SK-N-SH treated with all-trans-retinoic acid at 6 μM for 48 hours (cell line): ENCODE data around the gene SLC18A3.

Experiments used
- ATAC-seq: fragments of 200-7000 bp; cut with Tn5 transposase; 3 replicates; pipeline ENCODE4 v1.9.1; 2020; ENCODE audit warnings: mild to moderate bottlenecking, moderate library complexity
- ARNTL ChIP-seq: fragments of 450-650 bp; formaldehyde crosslinking; IDR thresholded peaks from 2 replicates; pipeline ENCODE4 v1.5.0; 2020; ENCODE audit warnings: low read depth, mild to moderate bottlenecking, moderate library complexity, borderline replicate concordance
- BACH2 ChIP-seq: fragments of 250-450 bp; sonication (Bioruptor Pico); IDR thresholded peaks from 2 replicates; pipeline ENCODE4 v1.9.0; 2021; ENCODE audit warnings: mild to moderate bottlenecking, borderline replicate concordance
- CSDC2 ChIP-seq: fragments of 250-450 bp; sonication (Bioruptor Pico); IDR thresholded peaks from 2 replicates; pipeline ENCODE4 v1.5.0; 2020; ENCODE audit warnings: mild to moderate bottlenecking, moderate library complexity
- ESRRG ChIP-seq: fragments of 250-450 bp; sonication (Bioruptor Pico); IDR thresholded peaks from 2 replicates; pipeline ENCODE4 v1.6.1; 2021; ENCODE audit warnings: mild to moderate bottlenecking
- GLIS3 ChIP-seq: fragments of 250-450 bp; sonication (Bioruptor Pico); IDR thresholded peaks from 2 replicates; pipeline ENCODE4 v1.5.0; 2020; ENCODE audit warnings: mild to moderate bottlenecking, moderate library complexity
- ISL1 ChIP-seq: fragments of 250-450 bp; sonication (Bioruptor Pico); IDR thresholded peaks from 2 replicates; pipeline ENCODE4 v2.1.2; 2022; ENCODE audit warnings: mild to moderate bottlenecking, moderate library complexity
- OSR1 ChIP-seq: fragments of 250-450 bp; sonication (Bioruptor Pico); IDR thresholded peaks from 2 replicates; pipeline ENCODE4 v1.8.0; 2022; ENCODE audit warnings: moderate library complexity, mild to moderate bottlenecking, inconsistent platforms
- PPARA ChIP-seq: fragments of 250-450 bp; sonication (Bioruptor Pico); IDR thresholded peaks from 2 replicates; pipeline ENCODE4 v1.5.0; 2020; ENCODE audit warnings: mild to moderate bottlenecking, borderline replicate concordance
- RARB ChIP-seq: fragments of 250-450 bp; sonication (Bioruptor Pico); IDR thresholded peaks from 2 replicates; pipeline ENCODE4 v1.8.0; 2021; ENCODE audit warnings: mild to moderate bottlenecking, moderate library complexity
- SNAI2 ChIP-seq: fragments of 250-450 bp; sonication (Bioruptor Pico); IDR thresholded peaks from 2 replicates; pipeline ENCODE4 v1.5.0; 2020; ENCODE audit warnings: mild to moderate bottlenecking, moderate library complexity
- TCF4 ChIP-seq: fragments of 250-450 bp; sonication (Bioruptor Pico); IDR thresholded peaks from 2 replicates; pipeline ENCODE4 v1.8.0; 2021; ENCODE audit warnings: mild to moderate bottlenecking, moderate library complexity, borderline replicate concordance
- TOX ChIP-seq: fragments of 250-450 bp; sonication (Bioruptor Pico); IDR thresholded peaks from 2 replicates; pipeline ENCODE4 v1.8.0; 2021; ENCODE audit warnings: mild to moderate bottlenecking, moderate library complexity, borderline replicate concordance
- ZC3H10 ChIP-seq: fragments of 250-450 bp; sonication (Bioruptor Pico); IDR thresholded peaks from 2 replicates; pipeline ENCODE4 v1.5.1; 2021; ENCODE audit warnings: mild to moderate bottlenecking, moderate library complexity
- ZFP30 ChIP-seq: fragments of 450-650 bp; formaldehyde crosslinking; IDR thresholded peaks from 2 replicates; pipeline ENCODE4 v1.5.0; 2022; ENCODE audit warnings: mild to moderate bottlenecking, moderate library complexity
- ZNF565 ChIP-seq: fragments of 450-650 bp; formaldehyde crosslinking; conservative IDR thresholded peaks from 2 replicates; pipeline ENCODE4 v1.5.0; 2020; ENCODE audit warnings: low read depth, mild to moderate bottlenecking, moderate library complexity
- ZNF70 ChIP-seq: fragments of 450-650 bp; formaldehyde crosslinking; IDR thresholded peaks from 2 replicates; pipeline ENCODE4 v1.5.0; 2020; ENCODE audit warnings: mild to moderate bottlenecking, moderate library complexity
- ZNF8 ChIP-seq: fragments of 450-650 bp; formaldehyde crosslinking; IDR thresholded peaks from 2 replicates; pipeline ENCODE4 v1.5.0; 2020; ENCODE audit warnings: mild to moderate bottlenecking, moderate library complexity
- TF ChIP-seq, protein P1 (sequence below): fragments of 250-450 bp; sonication (Bioruptor Pico); IDR thresholded peaks from 2 replicates; pipeline ENCODE4 v1.5.0; 2020; ENCODE audit warnings: mild to moderate bottlenecking, moderate library complexity
- TF ChIP-seq, protein P2 (sequence below): fragments of 250-450 bp; sonication (Bioruptor Pico); IDR thresholded peaks from 2 replicates; pipeline ENCODE4 v1.5.1; 2021; ENCODE audit warnings: mild to moderate bottlenecking, moderate library complexity
- TF ChIP-seq, protein P3 (sequence below): fragments of 250-450 bp; sonication (Bioruptor Pico); IDR thresholded peaks from 2 replicates; pipeline ENCODE4 v1.5.1; 2020; ENCODE audit warnings: low read depth, mild to moderate bottlenecking, moderate library complexity
- TF ChIP-seq, protein P4 (sequence below): fragments of 250-450 bp; sonication (Bioruptor Pico); IDR thresholded peaks from 2 replicates; pipeline ENCODE4 v1.8.0; 2020; ENCODE audit warnings: mild to moderate bottlenecking, moderate library complexity, borderline replicate concordance
- TF ChIP-seq, protein P5 (sequence below): fragments of 250-450 bp; sonication (Bioruptor Pico); IDR thresholded peaks from 2 replicates; pipeline ENCODE4 v1.8.0; 2021; ENCODE audit warnings: low read depth, mild to moderate bottlenecking, moderate library complexity, borderline replicate concordance

Gene SLC18A3

DNA sequence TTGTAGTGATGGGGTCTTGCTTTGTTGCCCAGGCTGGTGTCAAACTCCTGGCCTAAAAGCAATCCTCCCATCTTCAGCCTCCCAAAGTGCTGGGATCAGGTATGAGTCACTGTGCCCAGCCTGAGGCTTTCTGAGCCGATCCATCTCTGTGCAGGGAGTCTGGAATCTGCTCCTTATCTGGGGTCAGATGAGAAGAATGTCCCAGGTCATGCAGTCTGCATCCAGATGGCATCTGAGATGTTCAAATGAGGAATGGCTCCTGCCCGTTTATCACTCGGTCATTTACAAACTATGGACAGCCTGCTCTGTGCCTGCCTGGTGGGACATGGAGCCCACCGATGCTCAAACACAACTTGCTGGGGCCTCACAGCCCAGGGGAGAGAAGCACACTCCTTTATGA is 11.1 kb upstream of the SLC18A3 start:
- peak; percentile 13; the same call in 1 of the 3 replicates for ATAC-seq
- no peak for TF ChIP-seq SNAI2 (CRISPR knock-in tag)
- no peak for TF ChIP-seq CSDC2 (CRISPR knock-in tag)
- no peak for TF ChIP-seq ZC3H10 (CRISPR knock-in tag)
- TF ChIP-seq GLIS3, result no peak
- TF ChIP-seq ZFP30 (CRISPR knock-in tag), result no peak
- TF ChIP-seq OSR1 (CRISPR knock-in tag), result no peak
- TF ChIP-seq, protein P1, sequence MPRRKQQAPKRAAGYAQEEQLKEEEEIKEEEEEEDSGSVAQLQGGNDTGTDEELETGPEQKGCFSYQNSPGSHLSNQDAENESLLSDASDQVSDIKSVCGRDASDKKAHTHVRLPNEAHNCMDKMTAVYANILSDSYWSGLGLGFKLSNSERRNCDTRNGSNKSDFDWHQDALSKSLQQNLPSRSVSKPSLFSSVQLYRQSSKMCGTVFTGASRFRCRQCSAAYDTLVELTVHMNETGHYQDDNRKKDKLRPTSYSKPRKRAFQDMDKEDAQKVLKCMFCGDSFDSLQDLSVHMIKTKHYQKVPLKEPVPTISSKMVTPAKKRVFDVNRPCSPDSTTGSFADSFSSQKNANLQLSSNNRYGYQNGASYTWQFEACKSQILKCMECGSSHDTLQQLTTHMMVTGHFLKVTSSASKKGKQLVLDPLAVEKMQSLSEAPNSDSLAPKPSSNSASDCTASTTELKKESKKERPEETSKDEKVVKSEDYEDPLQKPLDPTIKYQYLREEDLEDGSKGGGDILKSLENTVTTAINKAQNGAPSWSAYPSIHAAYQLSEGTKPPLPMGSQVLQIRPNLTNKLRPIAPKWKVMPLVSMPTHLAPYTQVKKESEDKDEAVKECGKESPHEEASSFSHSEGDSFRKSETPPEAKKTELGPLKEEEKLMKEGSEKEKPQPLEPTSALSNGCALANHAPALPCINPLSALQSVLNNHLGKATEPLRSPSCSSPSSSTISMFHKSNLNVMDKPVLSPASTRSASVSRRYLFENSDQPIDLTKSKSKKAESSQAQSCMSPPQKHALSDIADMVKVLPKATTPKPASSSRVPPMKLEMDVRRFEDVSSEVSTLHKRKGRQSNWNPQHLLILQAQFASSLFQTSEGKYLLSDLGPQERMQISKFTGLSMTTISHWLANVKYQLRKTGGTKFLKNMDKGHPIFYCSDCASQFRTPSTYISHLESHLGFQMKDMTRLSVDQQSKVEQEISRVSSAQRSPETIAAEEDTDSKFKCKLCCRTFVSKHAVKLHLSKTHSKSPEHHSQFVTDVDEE, result no peak
- no peak for TF ChIP-seq BACH2 (CRISPR knock-in tag)
- TF ChIP-seq ZNF70, result no peak
- no peak for TF ChIP-seq ESRRG
- TF ChIP-seq TOX (CRISPR knock-in tag), result no peak
- no peak for TF ChIP-seq PPARA
- no peak for TF ChIP-seq ARNTL (CRISPR knock-in tag)
- TF ChIP-seq, protein P2, sequence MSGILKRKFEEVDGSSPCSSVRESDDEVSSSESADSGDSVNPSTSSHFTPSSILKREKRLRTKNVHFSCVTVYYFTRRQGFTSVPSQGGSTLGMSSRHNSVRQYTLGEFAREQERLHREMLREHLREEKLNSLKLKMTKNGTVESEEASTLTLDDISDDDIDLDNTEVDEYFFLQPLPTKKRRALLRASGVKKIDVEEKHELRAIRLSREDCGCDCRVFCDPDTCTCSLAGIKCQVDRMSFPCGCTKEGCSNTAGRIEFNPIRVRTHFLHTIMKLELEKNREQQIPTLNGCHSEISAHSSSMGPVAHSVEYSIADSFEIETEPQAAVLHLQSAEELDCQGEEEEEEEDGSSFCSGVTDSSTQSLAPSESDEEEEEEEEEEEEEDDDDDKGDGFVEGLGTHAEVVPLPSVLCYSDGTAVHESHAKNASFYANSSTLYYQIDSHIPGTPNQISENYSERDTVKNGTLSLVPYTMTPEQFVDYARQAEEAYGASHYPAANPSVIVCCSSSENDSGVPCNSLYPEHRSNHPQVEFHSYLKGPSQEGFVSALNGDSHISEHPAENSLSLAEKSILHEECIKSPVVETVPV (CRISPR knock-in tag), result no peak
- TF ChIP-seq, protein P3, sequence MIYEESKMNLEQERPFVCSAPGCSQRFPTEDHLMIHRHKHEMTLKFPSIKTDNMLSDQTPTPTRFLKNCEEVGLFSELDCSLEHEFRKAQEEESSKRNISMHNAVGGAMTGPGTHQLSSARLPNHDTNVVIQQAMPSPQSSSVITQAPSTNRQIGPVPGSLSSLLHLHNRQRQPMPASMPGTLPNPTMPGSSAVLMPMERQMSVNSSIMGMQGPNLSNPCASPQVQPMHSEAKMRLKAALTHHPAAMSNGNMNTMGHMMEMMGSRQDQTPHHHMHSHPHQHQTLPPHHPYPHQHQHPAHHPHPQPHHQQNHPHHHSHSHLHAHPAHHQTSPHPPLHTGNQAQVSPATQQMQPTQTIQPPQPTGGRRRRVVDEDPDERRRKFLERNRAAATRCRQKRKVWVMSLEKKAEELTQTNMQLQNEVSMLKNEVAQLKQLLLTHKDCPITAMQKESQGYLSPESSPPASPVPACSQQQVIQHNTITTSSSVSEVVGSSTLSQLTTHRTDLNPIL, result no peak
- TF ChIP-seq RARB, result no peak
- TF ChIP-seq ZNF8 (CRISPR knock-in tag), result no peak
- TF ChIP-seq ISL1 (CRISPR knock-in tag), result no peak
- TF ChIP-seq, protein P4, sequence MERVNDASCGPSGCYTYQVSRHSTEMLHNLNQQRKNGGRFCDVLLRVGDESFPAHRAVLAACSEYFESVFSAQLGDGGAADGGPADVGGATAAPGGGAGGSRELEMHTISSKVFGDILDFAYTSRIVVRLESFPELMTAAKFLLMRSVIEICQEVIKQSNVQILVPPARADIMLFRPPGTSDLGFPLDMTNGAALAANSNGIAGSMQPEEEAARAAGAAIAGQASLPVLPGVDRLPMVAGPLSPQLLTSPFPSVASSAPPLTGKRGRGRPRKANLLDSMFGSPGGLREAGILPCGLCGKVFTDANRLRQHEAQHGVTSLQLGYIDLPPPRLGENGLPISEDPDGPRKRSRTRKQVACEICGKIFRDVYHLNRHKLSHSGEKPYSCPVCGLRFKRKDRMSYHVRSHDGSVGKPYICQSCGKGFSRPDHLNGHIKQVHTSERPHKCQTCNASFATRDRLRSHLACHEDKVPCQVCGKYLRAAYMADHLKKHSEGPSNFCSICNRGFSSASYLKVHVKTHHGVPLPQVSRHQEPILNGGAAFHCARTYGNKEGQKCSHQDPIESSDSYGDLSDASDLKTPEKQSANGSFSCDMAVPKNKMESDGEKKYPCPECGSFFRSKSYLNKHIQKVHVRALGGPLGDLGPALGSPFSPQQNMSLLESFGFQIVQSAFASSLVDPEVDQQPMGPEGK (CRISPR knock-in tag), result no peak

DNA sequence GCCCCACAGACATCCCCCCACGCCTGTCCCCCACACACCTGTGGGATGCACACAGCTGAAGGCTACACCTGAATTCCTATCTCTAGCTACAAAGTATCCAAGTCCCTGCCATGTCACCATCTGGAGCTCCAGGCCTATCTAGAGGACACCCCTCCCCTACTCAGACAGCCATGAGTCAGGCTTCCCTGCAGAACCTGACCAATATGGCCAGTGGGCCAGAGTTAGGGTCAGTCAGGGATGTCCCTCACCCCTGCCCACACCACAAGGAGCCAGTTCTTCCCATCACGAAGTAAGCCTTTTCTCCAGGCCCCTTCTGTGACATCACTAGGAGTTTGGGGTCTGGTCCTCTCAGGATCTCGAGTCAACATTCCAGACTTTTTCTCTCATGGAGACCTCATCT is 10.6 kb upstream of the SLC18A3 start:
- TF ChIP-seq, protein P1, result no peak
- TF ChIP-seq RARB, result no peak
- TF ChIP-seq ESRRG, result no peak
- TF ChIP-seq ARNTL (CRISPR knock-in tag), result no peak
- TF ChIP-seq GLIS3, result no peak
- TF ChIP-seq, protein P2 (CRISPR knock-in tag), result no peak
- no peak for TF ChIP-seq ZNF565 (CRISPR knock-in tag)
- TF ChIP-seq ISL1 (CRISPR knock-in tag), result no peak
- TF ChIP-seq ZNF70, result no peak
- TF ChIP-seq TCF4 (CRISPR knock-in tag), result no peak
- no peak for TF ChIP-seq ZNF8 (CRISPR knock-in tag)
- no peak for TF ChIP-seq TOX (CRISPR knock-in tag)
- TF ChIP-seq BACH2 (CRISPR knock-in tag), result no peak
- TF ChIP-seq ZC3H10 (CRISPR knock-in tag), result no peak
- TF ChIP-seq SNAI2 (CRISPR knock-in tag), result no peak
- TF ChIP-seq CSDC2 (CRISPR knock-in tag), result no peak
- TF ChIP-seq, protein P5, sequence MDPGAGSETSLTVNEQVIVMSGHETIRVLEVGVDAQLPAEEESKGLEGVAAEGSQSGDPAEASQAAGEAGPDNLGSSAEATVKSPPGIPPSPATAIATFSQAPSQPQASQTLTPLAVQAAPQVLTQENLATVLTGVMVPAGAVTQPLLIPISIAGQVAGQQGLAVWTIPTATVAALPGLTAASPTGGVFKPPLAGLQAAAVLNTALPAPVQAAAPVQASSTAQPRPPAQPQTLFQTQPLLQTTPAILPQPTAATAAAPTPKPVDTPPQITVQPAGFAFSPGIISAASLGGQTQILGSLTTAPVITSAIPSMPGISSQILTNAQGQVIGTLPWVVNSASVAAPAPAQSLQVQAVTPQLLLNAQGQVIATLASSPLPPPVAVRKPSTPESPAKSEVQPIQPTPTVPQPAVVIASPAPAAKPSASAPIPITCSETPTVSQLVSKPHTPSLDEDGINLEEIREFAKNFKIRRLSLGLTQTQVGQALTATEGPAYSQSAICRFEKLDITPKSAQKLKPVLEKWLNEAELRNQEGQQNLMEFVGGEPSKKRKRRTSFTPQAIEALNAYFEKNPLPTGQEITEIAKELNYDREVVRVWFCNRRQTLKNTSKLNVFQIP, result no peak
- no peak for TF ChIP-seq OSR1 (CRISPR knock-in tag)
- TF ChIP-seq, protein P4 (CRISPR knock-in tag), result no peak
- no peak for ATAC-seq
